DOHH2 (cell line): ENCODE measurements around the gene SH3RF3.

ENCODE experiments used
- EZH2phosphoT487 ChIP-seq: fragments of 200-600 bp; sonication (generic); IDR thresholded peaks from 2 replicates; pipeline ENCODE4 v1.6.1; 2017; ENCODE audit warnings: borderline replicate concordance, mild to moderate bottlenecking, antibody characterized with exemption, low read length, moderate library complexity, mixed read lengths
- TF ChIP-seq, protein P1 (sequence below): fragments of 200-600 bp; sonication (generic); IDR thresholded peaks from one replicate; pipeline ENCODE4 v1.5.1; 2014; ENCODE audit warnings: antibody characterized with exemption, mild to moderate bottlenecking, low read depth, low read length; ENCODE audit not compliant: poor library complexity, severe bottlenecking

- TF ChIP-seq, protein P1, sequence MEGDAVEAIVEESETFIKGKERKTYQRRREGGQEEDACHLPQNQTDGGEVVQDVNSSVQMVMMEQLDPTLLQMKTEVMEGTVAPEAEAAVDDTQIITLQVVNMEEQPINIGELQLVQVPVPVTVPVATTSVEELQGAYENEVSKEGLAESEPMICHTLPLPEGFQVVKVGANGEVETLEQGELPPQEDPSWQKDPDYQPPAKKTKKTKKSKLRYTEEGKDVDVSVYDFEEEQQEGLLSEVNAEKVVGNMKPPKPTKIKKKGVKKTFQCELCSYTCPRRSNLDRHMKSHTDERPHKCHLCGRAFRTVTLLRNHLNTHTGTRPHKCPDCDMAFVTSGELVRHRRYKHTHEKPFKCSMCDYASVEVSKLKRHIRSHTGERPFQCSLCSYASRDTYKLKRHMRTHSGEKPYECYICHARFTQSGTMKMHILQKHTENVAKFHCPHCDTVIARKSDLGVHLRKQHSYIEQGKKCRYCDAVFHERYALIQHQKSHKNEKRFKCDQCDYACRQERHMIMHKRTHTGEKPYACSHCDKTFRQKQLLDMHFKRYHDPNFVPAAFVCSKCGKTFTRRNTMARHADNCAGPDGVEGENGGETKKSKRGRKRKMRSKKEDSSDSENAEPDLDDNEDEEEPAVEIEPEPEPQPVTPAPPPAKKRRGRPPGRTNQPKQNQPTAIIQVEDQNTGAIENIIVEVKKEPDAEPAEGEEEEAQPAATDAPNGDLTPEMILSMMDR = no peak
- TF ChIP-seq EZH2phosphoT487 = no peak
Observed at GRCh38 chr2:109204412-109204811, 75.4 kb downstream of the SH3RF3 start.
